Trophoblast cell (in vitro differentiated cells and primary cell): ENCODE results near the gene ACIN1.

Experiments
- DNase-seq, 2 donors: peaks; one replicate each; pipeline ENCODE4 v3.0.0-alpha.2; 2016
- H2AFZ ChIP-seq: 2 replicates; pipeline ENCODE4 v1.6.1; 2013; ENCODE audit warnings: low read length, moderate library complexity, mild to moderate bottlenecking; ENCODE audit not compliant: insufficient read depth, poor library complexity
- H2AK5ac ChIP-seq: 2 replicates; pipeline ENCODE4 v1.6.1; 2013; ENCODE audit warnings: mild to moderate bottlenecking, low read length
- H2BK120ac ChIP-seq: 2 replicates; pipeline ENCODE4 v1.6.1; 2013; ENCODE audit warnings: low read length, mild to moderate bottlenecking, moderate library complexity; ENCODE audit not compliant: insufficient read depth, poor library complexity
- H2BK12ac ChIP-seq: 2 replicates; pipeline ENCODE4 v1.6.1; 2013; ENCODE audit warnings: mild to moderate bottlenecking, low read length, moderate library complexity
- H2BK5ac ChIP-seq: 2 replicates; pipeline ENCODE4 v1.6.1; 2013; ENCODE audit warnings: low read length, low read depth, moderate library complexity, mild to moderate bottlenecking; ENCODE audit not compliant: poor library complexity
- H3K14ac ChIP-seq: 2 replicates; pipeline ENCODE4 v1.6.1; 2013; ENCODE audit warnings: mild to moderate bottlenecking, low read length
- H3K18ac ChIP-seq: 2 replicates; pipeline ENCODE4 v1.6.1; 2013; ENCODE audit warnings: mild to moderate bottlenecking, low read length
- H3K23ac ChIP-seq: 2 replicates; pipeline ENCODE4 v1.6.1; 2013; ENCODE audit warnings: low read length
- H3K27ac ChIP-seq: 2 replicates; pipeline ENCODE4 v1.5.1; 2013; ENCODE audit warnings: low read depth, mild to moderate bottlenecking, inconsistent platforms, low read length, moderate library complexity
- H3K27me3 ChIP-seq: 2 replicates; pipeline ENCODE4 v1.6.1; 2013; ENCODE audit warnings: inconsistent platforms, mild to moderate bottlenecking, low read length, moderate library complexity; ENCODE audit not compliant: insufficient read depth
- H3K36me3 ChIP-seq, 2 experiments: 1 replicate in 1 of 2; 2 replicates in 1 of 2; pipeline ENCODE4 v1.6.1; 2013; ENCODE audit warnings: low read length in 2 of 2, mild to moderate bottlenecking in 2 of 2, moderate library complexity in 1 of 2; ENCODE audit not compliant: insufficient read depth in 2 of 2, control insufficient read depth in 1 of 2
- H3K4ac ChIP-seq: 2 replicates; pipeline ENCODE4 v1.6.1; 2013; ENCODE audit warnings: low read depth, mild to moderate bottlenecking, low read length, moderate library complexity
- H3K4me1 ChIP-seq, 2 experiments: 1 replicate in 1 of 2; 2 replicates in 1 of 2; pipeline ENCODE4 v1.6.1; 2013; ENCODE audit warnings: low read length in 2 of 2, mild to moderate bottlenecking in 2 of 2, moderate library complexity in 1 of 2; ENCODE audit not compliant: insufficient read depth in 2 of 2, control insufficient read depth in 1 of 2
- H3K4me2 ChIP-seq: 2 replicates; pipeline ENCODE4 v1.6.1; 2013; ENCODE audit warnings: inconsistent platforms, mild to moderate bottlenecking, low read length, moderate library complexity
- H3K4me3 ChIP-seq: 2 replicates; pipeline ENCODE4 v1.5.1; 2013; ENCODE audit warnings: mild to moderate bottlenecking, low read depth, low read length, inconsistent platforms
- H3K79me1 ChIP-seq: one replicate; pipeline ENCODE4 v1.6.1; 2013; ENCODE audit warnings: low read length
- H3K79me2 ChIP-seq: 2 replicates; pipeline ENCODE4 v1.6.1; 2013; ENCODE audit warnings: low read length, mild to moderate bottlenecking; ENCODE audit not compliant: control insufficient read depth, insufficient read depth, poor library complexity
- H3K9ac ChIP-seq: 2 replicates; pipeline ENCODE4 v1.6.1; 2013; ENCODE audit warnings: mild to moderate bottlenecking, low read length
- H3K9me3 ChIP-seq: 2 replicates; pipeline ENCODE4 v1.6.1; 2013; ENCODE audit warnings: low read depth, mild to moderate bottlenecking, control low read depth, inconsistent platforms, low read length; ENCODE audit not compliant: insufficient read depth
- H4K12ac ChIP-seq: 2 replicates; pipeline ENCODE4 v1.6.1; 2013; ENCODE audit warnings: low read depth, mild to moderate bottlenecking, low read length, moderate library complexity
- H4K8ac ChIP-seq: 2 replicates; pipeline ENCODE4 v1.6.1; 2013; ENCODE audit warnings: low read depth, mild to moderate bottlenecking, low read length, moderate library complexity
- H4K91ac ChIP-seq: one replicate; pipeline ENCODE4 v1.6.1; 2013; ENCODE audit warnings: low read depth, mild to moderate bottlenecking, low read length, moderate library complexity
- WGBS: extraction: QIAGEN DNeasy Blood & Tissue Kit; methylation state at CpG from one replicate; pipeline ENCODE4 v1.1.7; 2013; ENCODE audit warnings: missing lambda C conversion rate; ENCODE audit not compliant: insufficient read length, insufficient coverage; ENCODE audit errors: extremely low coverage; 5-methylcytosine and 5-hydroxymethylcytosine counted together

Gene ACIN1

GRCh38 chr14:23056145-23056955 is 38.6 kb downstream of the ACIN1 start:
- Histone ChIP-seq H2AFZ (no peak overlapping the region), H3K4ac (no peak overlapping the region), H3K79me1 (peaks cover 17% of the 10 kb centered on the region), H3K79me2 (peaks cover 6% of the 10 kb centered on the region), H3K4me3 (peak overlapping the region; percentile 76), H3K9ac (no peak overlapping the region), H3K23ac (no peak overlapping the region), H3K14ac (no peak overlapping the region), H3K18ac (peak overlapping the region; percentile 16), H2BK5ac (no peak overlapping the region), H3K27ac (peak overlapping the region; percentile 16), H3K4me1 (peaks cover 9 to 17% of the 10 kb centered on the region in 2 experiments), H3K4me2 (peak overlapping the region; percentile 67), H3K36me3 (peaks cover 63 to 66% of the 10 kb centered on the region in 2 experiments), H2AK5ac (no peak overlapping the region), H4K8ac (no peak overlapping the region), H4K91ac (no peak overlapping the region), H3K27me3 (no peaks in the 10 kb centered on the region), H3K9me3 (peaks cover 3% of the 10 kb centered on the region), H2BK120ac (no peak overlapping the region), H4K12ac (no peak overlapping the region), H2BK12ac (peak overlapping the region; percentile 10)
- no CpG with 5 or more reads among the region's 17 CpGs for WGBS
- DNase-seq, result peak; percentile 74 to 85

DNA sequence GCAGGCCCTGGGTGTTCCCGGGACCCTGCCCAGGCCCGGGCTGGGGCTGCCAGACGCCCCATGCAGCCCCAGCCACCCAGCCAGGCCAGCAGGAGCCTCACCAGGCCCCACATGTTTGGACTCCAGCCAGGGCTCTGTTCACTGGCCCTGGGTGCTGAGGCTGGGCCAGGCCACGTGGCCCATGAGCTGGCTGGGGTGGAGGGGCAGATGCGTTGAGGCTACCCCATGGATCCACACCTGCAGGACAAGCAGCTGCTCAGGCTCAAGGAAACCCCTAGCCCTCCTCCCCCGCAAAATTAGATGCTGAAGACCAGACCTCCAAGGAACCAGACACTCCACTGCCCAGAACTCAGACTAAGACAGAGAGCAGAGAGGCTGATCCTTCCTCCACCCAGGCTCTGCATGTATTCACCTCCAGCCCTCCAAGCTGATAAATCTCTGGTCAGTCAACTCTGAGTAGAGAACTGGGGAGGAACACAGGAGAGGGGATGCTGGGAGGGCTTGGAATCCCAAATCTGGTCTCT is 39.3 kb downstream of the ACIN1 start:
- Histone ChIP-seq H2BK120ac (no peak overlapping the region), H3K9me3 (peaks cover 3% of the 10 kb centered on the region), H3K27me3 (no peaks in the 10 kb centered on the region), H3K23ac (no peak overlapping the region), H2BK12ac (no peak overlapping the region), H3K36me3 (peaks cover 56 to 63% of the 10 kb centered on the region in 2 experiments), H3K4me3 (no peak overlapping the region), H4K91ac (no peak overlapping the region), H4K8ac (no peak overlapping the region), H3K79me2 (peaks cover 6% of the 10 kb centered on the region), H3K18ac (peak overlapping the region; percentile 19), H3K79me1 (peaks cover 12% of the 10 kb centered on the region), H3K14ac (no peak overlapping the region), H3K27ac (peak overlapping the region; percentile 6), H3K4ac (no peak overlapping the region), H4K12ac (no peak overlapping the region), H2AK5ac (no peak overlapping the region), H2AFZ (no peak overlapping the region), H3K4me1 (peaks cover 5 to 11% of the 10 kb centered on the region in 2 experiments), H3K9ac (no peak overlapping the region), H2BK5ac (no peak overlapping the region), H3K4me2 (peak overlapping the region; percentile 67)
- no peak for DNase-seq
- no CpG with 5 or more reads among the region's 6 CpGs for WGBS

- H3K27me3 ChIP-seq, result no peaks in the 10 kb centered on the region
- H3K14ac ChIP-seq, result no peak overlapping the region
- no peak overlapping the region for H3K9ac ChIP-seq
- no peak overlapping the region for H4K12ac ChIP-seq
- no peak overlapping the region for H3K27ac ChIP-seq
- H3K4me2 ChIP-seq, result no peak overlapping the region
- H3K4me1 ChIP-seq, result peaks cover 5 to 11% of the 10 kb centered on the region in 2 experiments
- no peak overlapping the region for H3K23ac ChIP-seq
- no peak overlapping the region for H3K18ac ChIP-seq
- peaks cover 6% of the 10 kb centered on the region for H3K79me2 ChIP-seq
- peaks cover 57 to 64% of the 10 kb centered on the region in 2 experiments for H3K36me3 ChIP-seq
- H4K91ac ChIP-seq, result no peak overlapping the region
- no peak overlapping the region for H2BK5ac ChIP-seq
- peaks cover 3% of the 10 kb centered on the region for H3K9me3 ChIP-seq
- H3K79me1 ChIP-seq, result peaks cover 12% of the 10 kb centered on the region
- no peak for DNase-seq
- no CpG with 5 or more reads among the region's 12 CpGs for WGBS
- no peak overlapping the region for H3K4ac ChIP-seq
- no peak overlapping the region for H3K4me3 ChIP-seq
- no peak overlapping the region for H4K8ac ChIP-seq
- H2BK12ac ChIP-seq, result no peak overlapping the region
- no peak overlapping the region for H2BK120ac ChIP-seq
- H2AK5ac ChIP-seq, result no peak overlapping the region
- H2AFZ ChIP-seq, result no peak overlapping the region
Measured at GRCh38 chr14:23055147-23055550, 39.8 kb downstream of the ACIN1 start.

- H3K27me3 ChIP-seq, result no peaks in the 10 kb centered on the region
- no peak overlapping the region for H2AK5ac ChIP-seq
- no peak overlapping the region for H3K18ac ChIP-seq
- no peak overlapping the region for H3K4me2 ChIP-seq
- no peak overlapping the region for H2BK5ac ChIP-seq
- H3K4me1 ChIP-seq, result peaks cover 5 to 11% of the 10 kb centered on the region in 2 experiments
- no peak overlapping the region for H3K14ac ChIP-seq
- peaks cover 54 to 66% of the 10 kb centered on the region in 2 experiments for H3K36me3 ChIP-seq
- no peak overlapping the region for H4K91ac ChIP-seq
- H3K9ac ChIP-seq, result no peak overlapping the region
- no peak overlapping the region for H3K4ac ChIP-seq
- H3K79me2 ChIP-seq, result peaks cover 6% of the 10 kb centered on the region
- H2AFZ ChIP-seq, result no peak overlapping the region
- no peak overlapping the region for H3K27ac ChIP-seq
- H2BK12ac ChIP-seq, result no peak overlapping the region
- DNase-seq, result no peak
- H3K79me1 ChIP-seq, result peaks cover 12% of the 10 kb centered on the region
- H2BK120ac ChIP-seq, result no peak overlapping the region
- no peak overlapping the region for H4K12ac ChIP-seq
- H3K9me3 ChIP-seq, result peaks cover 3% of the 10 kb centered on the region
- no peak overlapping the region for H4K8ac ChIP-seq
- WGBS, result no CpG with 5 or more reads among the region's 17 CpGs
- no peak overlapping the region for H3K23ac ChIP-seq
- H3K4me3 ChIP-seq, result no peak overlapping the region
Measured at GRCh38 chr14:23054000-23054811, 40.7 kb downstream of the ACIN1 start.
